Ascending aorta (tissue), 2 donors: Measurements from ENCODE around the gene GABPB2. TPM values are rescaled to one million over a fixed set of nuclear protein-coding genes. Genes with fewer than 3 reads are reported as not detected.

Experiments used
- DNase-seq, 2 donors: peaks; one replicate each; pipeline ENCODE4 v3.0.0-alpha.2; 2019; ENCODE audit warnings: low spot score in 2 of 2
- H3K27ac ChIP-seq, 2 donors: fragments of 200-600 bp; sonication (generic); one replicate each; pipeline ENCODE4 v1.5.1; 2016 to 2017; ENCODE audit warnings: mild to moderate bottlenecking in 1 of 2
- H3K27me3 ChIP-seq: fragments of 200-600 bp; sonication (generic); one replicate; pipeline ENCODE4 v1.5.1; 2017
- H3K36me3 ChIP-seq, 2 donors: fragments of 200-600 bp; sonication (generic); one replicate each; pipeline ENCODE4 v1.5.1; 2016
- H3K4me1 ChIP-seq, 2 donors: fragments of 200-600 bp; sonication (generic); one replicate each; pipeline ENCODE4 v1.5.1; 2016 to 2017; ENCODE audit warnings: mild to moderate bottlenecking in 1 of 2
- H3K4me3 ChIP-seq, 2 donors: fragments of 200-600 bp; sonication (generic); one replicate each; pipeline ENCODE4 v1.5.1; 2016 to 2017; ENCODE audit warnings: mild to moderate bottlenecking in 1 of 2
- H3K9me3 ChIP-seq, 2 donors: fragments of 200-600 bp; sonication (generic); one replicate each; pipeline ENCODE4 v1.5.1; 2016
- intact Hi-C: fragments of 100-400 bp; cut with DNase I; formaldehyde crosslinking; loops from one replicate; pipeline ENCODE4 v1.15.1; 2023
- total RNA-seq: library from RNA; depleted of rRNA; stranded (reverse); fragments of >200 nt; gene quantifications from one replicate; pipeline ENCODE4 v1.1.0, GENCODE V29; 2016
- TF ChIP-seq, protein P1 (sequence below), 3 experiments: fragments of 200-600 bp in 2 of 3; fragments of 450-650 bp in 1 of 3; sonication (generic) in 2 of 3; IDR thresholded peaks; one replicate each; pipeline ENCODE4 v1.5.1; 2016 to 2019; ENCODE audit warnings: antibody characterized with exemption in 3 of 3, mild to moderate bottlenecking in 1 of 3, moderate library complexity in 1 of 3

The GABPB2 gene
- total RNA-seq, 1 donor from 2014 or later = 3.7 TPM

DNA sequence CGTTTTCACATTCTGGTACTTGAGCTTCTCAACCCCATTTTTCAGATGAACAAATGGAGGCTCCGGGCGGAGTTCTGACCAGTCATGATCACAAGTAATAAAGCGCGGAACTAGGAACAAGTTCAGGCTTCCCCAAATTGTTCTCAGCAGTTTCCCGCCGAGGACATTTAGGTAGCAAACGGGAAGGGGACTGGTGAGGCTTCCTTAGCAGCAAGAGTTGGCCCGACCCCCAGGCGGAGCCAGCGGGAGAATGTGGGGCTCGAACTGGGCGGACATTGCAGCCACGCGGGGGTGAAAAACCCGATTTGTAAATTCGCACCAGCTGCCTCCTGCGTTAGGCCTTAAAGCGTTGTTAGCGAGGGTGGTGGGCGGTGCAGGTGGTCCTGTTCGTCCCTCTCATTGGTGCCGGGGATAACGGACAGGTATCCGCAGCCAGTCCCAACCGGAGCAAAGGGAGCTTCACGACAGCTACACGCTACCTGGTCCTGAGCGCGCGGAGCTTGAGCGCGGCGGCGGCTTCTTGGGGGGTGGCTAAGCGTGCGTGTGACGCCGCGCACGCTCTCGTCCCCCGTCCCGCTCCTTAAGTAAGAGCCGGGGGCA lies 60.5 kb downstream of the GABPB2 start:
- Histone ChIP-seq H3K4me3 (peak overlapping the region; percentile 45 to 62), H3K27ac (peak overlapping the region; percentile 25 to 44), H3K36me3 (peaks cover under 1% of the 10 kb centered on the region in 2 donors), H3K4me1 (no peaks in the 10 kb centered on the region), H3K27me3 (no peaks in the 10 kb centered on the region), H3K9me3 (no peaks in the 10 kb centered on the region)
- intact Hi-C loops = no loop called here
- TF ChIP-seq, protein P1, sequence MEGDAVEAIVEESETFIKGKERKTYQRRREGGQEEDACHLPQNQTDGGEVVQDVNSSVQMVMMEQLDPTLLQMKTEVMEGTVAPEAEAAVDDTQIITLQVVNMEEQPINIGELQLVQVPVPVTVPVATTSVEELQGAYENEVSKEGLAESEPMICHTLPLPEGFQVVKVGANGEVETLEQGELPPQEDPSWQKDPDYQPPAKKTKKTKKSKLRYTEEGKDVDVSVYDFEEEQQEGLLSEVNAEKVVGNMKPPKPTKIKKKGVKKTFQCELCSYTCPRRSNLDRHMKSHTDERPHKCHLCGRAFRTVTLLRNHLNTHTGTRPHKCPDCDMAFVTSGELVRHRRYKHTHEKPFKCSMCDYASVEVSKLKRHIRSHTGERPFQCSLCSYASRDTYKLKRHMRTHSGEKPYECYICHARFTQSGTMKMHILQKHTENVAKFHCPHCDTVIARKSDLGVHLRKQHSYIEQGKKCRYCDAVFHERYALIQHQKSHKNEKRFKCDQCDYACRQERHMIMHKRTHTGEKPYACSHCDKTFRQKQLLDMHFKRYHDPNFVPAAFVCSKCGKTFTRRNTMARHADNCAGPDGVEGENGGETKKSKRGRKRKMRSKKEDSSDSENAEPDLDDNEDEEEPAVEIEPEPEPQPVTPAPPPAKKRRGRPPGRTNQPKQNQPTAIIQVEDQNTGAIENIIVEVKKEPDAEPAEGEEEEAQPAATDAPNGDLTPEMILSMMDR (IDR thresholded peaks at IDR 0.05) = no peak
- peak in 1 of 2 donors; percentile 89 for DNase-seq

DNA sequence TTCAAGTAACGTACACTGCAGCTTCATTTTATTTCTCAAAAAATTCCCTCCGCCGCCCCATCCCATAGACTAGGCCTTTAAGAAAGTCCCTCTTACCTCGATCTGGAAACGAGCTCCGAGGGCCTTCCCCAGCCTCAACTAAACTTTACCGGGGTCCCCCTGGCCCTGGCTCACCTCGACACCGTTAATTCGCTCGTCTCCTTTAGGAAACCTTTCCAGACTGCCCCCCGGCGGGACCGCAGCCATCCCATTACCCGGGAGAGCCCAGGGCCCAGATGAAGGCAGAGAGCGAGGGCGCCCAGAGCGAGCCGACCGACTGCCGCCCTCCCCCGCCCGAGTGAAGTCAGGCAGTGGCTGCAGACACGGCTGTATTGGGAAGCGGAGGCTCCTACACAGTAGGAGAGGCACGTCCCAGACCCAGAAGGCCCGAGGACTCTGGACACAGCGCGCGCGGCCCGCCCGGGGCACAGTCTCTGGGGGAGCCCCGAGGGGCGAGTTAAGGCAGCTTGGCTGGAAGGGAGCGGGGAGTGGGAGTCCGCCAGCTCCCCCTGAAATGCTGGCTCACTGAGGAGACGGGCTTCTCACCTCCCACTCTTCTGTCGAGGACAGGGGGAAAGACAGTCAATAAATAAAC lies 61.3 kb downstream of the GABPB2 start:
- no peak for DNase-seq
- intact Hi-C loops = no loop called here
- Histone ChIP-seq H3K27ac (peak overlapping the region; percentile 25 to 44), H3K36me3 (peaks cover 4 to 5% of the 10 kb centered on the region in 2 donors), H3K4me3 (peak overlapping the region; percentile 45 to 62), H3K27me3 (no peaks in the 10 kb centered on the region), H3K4me1 (no peaks in the 10 kb centered on the region), H3K9me3 (no peaks in the 10 kb centered on the region)
- TF ChIP-seq, protein P1 (IDR thresholded peaks at IDR 0.05) = no peak

DNA sequence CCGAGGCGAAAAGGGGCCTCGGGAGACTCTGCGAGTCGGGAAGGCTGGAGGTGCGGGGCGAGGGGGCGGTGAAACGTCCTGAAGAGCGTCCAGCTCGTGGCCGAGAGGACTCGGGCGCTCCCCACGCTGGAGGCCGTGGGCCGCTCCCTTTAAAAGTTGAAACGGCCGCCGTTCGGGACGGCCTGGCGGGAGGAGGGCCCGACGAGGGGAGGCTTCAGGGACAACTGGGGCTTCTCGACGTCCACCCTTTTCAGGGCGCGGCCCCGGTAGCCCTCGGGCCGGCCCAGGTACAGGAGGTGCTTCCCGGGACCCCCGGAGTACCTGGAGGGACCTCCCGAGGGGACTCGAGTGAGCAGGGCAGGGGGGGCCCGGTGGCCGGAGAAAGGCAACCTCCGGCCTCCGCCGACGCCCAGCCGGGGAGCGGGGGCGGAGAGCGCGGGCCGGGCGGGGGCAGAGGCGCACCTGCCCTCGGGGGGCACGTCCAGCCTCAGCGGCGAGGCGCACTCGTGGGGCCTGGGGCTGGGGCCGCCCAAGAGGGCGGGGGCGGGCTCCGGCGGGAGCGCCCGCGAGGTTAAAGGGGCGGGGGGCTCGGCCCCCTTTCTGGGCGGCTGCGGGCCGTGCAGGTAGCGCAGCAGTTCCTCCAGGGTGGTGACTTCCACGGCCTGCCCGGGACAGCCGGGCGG lies 61.9 kb downstream of the GABPB2 start:
- DNase-seq = no peak
- H3K27me3 ChIP-seq = no peaks in the 10 kb centered on the region
- H3K4me3 ChIP-seq = no peak overlapping the region
- peaks cover 4 to 7% of the 10 kb centered on the region in 2 donors for H3K36me3 ChIP-seq
- H3K27ac ChIP-seq = no peak overlapping the region
- intact Hi-C loops = no loop called here
- no peaks in the 10 kb centered on the region for H3K9me3 ChIP-seq
- no peaks in the 10 kb centered on the region for H3K4me1 ChIP-seq
- TF ChIP-seq, protein P1 (IDR thresholded peaks at IDR 0.05) = no peak

DNA sequence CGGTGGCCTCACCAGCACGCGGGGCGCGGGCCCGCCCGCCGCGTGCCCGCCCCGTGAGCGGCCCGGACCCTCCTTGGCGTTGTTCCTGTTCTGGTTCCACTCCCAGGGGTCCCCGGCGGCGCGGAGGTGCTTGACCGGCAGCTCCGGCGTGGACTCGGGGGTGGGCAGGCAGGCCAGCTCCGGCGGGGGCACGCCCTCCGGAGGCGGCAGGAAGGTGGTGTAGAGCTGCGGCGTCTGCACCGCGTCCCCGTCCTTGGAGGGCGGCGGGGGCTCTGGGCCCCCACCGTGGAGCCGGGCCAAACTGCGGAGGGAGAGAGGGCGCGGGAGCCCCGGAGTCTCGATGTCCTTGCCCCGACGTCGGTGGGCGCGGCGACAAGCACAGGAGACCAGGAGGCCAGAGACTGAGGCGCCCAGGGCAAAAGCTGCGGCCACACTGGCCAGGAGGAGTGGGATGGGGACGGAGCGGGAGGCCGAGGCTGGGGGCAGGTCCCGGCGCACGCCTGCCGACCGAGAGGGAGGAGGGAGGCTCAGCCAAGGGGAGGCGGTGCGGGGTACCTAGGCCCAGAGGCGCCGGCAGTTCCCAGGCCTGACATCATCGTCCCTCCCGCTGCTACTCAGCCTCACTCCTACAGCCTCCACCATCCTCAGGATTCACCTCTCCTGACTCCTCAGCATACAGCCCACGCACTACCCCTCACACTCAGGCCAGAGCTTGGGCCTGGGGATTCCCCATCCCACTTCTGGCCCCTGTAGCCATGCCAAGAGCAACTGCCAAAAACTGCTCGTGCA lies 62.7 kb downstream of the GABPB2 start:
- peaks cover 4 to 7% of the 10 kb centered on the region in 2 donors for H3K36me3 ChIP-seq
- intact Hi-C loops = no loop called here
- H3K4me3 ChIP-seq = no peak overlapping the region
- no peak for DNase-seq
- TF ChIP-seq, protein P1 (IDR thresholded peaks at IDR 0.05) = no peak
- no peaks in the 10 kb centered on the region for H3K9me3 ChIP-seq
- H3K4me1 ChIP-seq = no peaks in the 10 kb centered on the region
- H3K27ac ChIP-seq = no peak overlapping the region
- H3K27me3 ChIP-seq = no peaks in the 10 kb centered on the region

DNA sequence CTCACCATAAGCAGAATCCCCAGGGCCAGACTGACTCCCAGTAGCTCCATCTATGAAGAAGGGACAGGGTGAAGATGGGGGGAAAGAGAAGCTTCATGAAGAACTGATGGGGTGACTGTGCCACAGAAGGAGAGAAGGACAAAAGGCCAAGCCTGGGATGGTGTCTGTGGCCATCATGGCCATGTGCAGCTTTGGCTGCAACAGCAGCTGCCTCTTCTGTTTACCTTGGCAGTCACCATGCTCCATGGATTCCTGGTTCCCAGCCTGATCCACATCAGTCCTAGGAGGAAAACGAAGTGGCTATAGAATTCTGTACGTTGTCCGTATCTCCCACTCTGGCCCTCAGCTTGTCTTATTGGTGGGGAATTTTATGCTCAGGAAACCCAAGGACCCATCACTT lies 63.8 kb downstream of the GABPB2 start:
- no peaks in the 10 kb centered on the region for H3K27me3 ChIP-seq
- no peaks in the 10 kb centered on the region for H3K9me3 ChIP-seq
- no peak overlapping the region for H3K4me3 ChIP-seq
- H3K4me1 ChIP-seq = no peaks in the 10 kb centered on the region
- H3K36me3 ChIP-seq = peaks cover 4 to 7% of the 10 kb centered on the region in 2 donors
- no peak for DNase-seq
- TF ChIP-seq, protein P1 (IDR thresholded peaks at IDR 0.05) = no peak
- intact Hi-C loops = no loop called here
- H3K27ac ChIP-seq = no peak overlapping the region
